Endothelial cell (in vitro differentiated cells): ENCODE results near the gene DAGLA. TPM values are rescaled to one million over a fixed set of nuclear protein-coding genes. Genes with fewer than 3 reads are reported as not detected.
A peak's percentile ranks its signal among the peaks of the same experiment; 100 is the strongest.

ENCODE experiments used
- DNase-seq: peaks from one replicate; pipeline ENCODE4 v3.0.0; 2021; ENCODE audit warnings: low spot score
- H3K27ac Mint-ChIP-seq: one replicate; pipeline ENCODE4 v1.8.0; 2021; ENCODE audit warnings: mixed read lengths, inconsistent platforms; ENCODE audit not compliant: unreplicated experiment
- H3K27me3 Mint-ChIP-seq: one replicate; pipeline ENCODE4 v1.8.0; 2021; ENCODE audit warnings: mild to moderate bottlenecking, moderate library complexity, mixed read lengths, inconsistent platforms; ENCODE audit not compliant: unreplicated experiment
- H3K36me3 Mint-ChIP-seq: one replicate; pipeline ENCODE4 v1.8.0; 2021; ENCODE audit warnings: mild to moderate bottlenecking, low read depth, mixed read lengths, inconsistent platforms; ENCODE audit not compliant: unreplicated experiment
- H3K4me1 Mint-ChIP-seq: one replicate; pipeline ENCODE4 v1.8.0; 2021; ENCODE audit warnings: mild to moderate bottlenecking, mixed read lengths, inconsistent platforms; ENCODE audit not compliant: unreplicated experiment
- H3K4me3 Mint-ChIP-seq: one replicate; pipeline ENCODE4 v1.8.0; 2021; ENCODE audit warnings: mild to moderate bottlenecking, mixed read lengths, inconsistent platforms; ENCODE audit not compliant: unreplicated experiment
- H3K9me3 Mint-ChIP-seq: one replicate; pipeline ENCODE4 v1.8.0; 2021; ENCODE audit warnings: mixed read lengths, inconsistent platforms; ENCODE audit not compliant: unreplicated experiment
- total RNA-seq: library from RNA; stranded (reverse); fragmentation: NEBNext Ultra II Directional; extraction: Animal tissue kit (Norgen Biotek cat#: 25700); gene quantifications from one replicate; pipeline ENCODE4 v1.2.1, GENCODE V29; 2021; ENCODE audit not compliant: unreplicated experiment
- TF ChIP-seq, protein P1 (sequence below): fragments of 200-600 bp; sonication (generic); IDR thresholded peaks from one replicate; pipeline ENCODE4 v1.5.0; 2021; ENCODE audit warnings: antibody characterized with exemption; ENCODE audit not compliant: unreplicated experiment

The DAGLA gene
- total RNA-seq, 1 donor from 2014 or later, result 3.2 TPM

- Mint-ChIP-seq H3K9me3 (no peaks in the 10 kb centered on the region), H3K27ac (no peak overlapping the region), H3K4me1 (peaks cover 17% of the 10 kb centered on the region), H3K27me3 (peaks cover 5% of the 10 kb centered on the region), H3K4me3 (peak overlapping the region; percentile 37), H3K36me3 (no peaks in the 10 kb centered on the region)
- TF ChIP-seq, protein P1, sequence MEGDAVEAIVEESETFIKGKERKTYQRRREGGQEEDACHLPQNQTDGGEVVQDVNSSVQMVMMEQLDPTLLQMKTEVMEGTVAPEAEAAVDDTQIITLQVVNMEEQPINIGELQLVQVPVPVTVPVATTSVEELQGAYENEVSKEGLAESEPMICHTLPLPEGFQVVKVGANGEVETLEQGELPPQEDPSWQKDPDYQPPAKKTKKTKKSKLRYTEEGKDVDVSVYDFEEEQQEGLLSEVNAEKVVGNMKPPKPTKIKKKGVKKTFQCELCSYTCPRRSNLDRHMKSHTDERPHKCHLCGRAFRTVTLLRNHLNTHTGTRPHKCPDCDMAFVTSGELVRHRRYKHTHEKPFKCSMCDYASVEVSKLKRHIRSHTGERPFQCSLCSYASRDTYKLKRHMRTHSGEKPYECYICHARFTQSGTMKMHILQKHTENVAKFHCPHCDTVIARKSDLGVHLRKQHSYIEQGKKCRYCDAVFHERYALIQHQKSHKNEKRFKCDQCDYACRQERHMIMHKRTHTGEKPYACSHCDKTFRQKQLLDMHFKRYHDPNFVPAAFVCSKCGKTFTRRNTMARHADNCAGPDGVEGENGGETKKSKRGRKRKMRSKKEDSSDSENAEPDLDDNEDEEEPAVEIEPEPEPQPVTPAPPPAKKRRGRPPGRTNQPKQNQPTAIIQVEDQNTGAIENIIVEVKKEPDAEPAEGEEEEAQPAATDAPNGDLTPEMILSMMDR, result no peak
- DNase-seq, result no peak
These were observed 37.3 kb downstream of the DAGLA start for GRCh38 chr11:61717286-61718033.

DNA sequence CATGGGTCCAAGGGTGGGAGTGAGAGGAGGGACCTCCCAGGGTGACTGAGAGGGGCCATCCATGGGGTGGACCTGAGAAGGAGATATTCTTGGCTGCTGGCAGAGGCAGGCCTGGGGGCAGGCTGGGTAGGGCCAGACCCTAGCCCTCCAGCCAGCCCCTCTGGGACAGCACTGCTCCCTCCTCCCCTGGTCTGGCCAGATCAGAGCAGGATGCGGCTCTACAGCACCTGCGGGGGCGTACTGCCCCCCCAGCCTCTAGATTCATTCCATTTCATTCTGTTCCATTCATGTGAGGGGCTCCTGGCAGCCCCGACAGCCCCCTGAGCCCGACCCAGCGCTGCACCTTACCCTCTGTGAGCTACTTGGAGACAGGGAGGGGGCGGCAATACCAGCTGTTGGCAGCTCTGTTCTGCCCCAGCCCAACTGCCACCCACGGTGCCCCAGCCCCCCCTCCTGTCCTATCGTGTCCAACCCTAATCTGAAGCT lies 37.9 kb downstream of the DAGLA start:
- Mint-ChIP-seq H3K9me3 (no peaks in the 10 kb centered on the region), H3K27ac (no peak overlapping the region), H3K4me1 (peaks cover 17% of the 10 kb centered on the region), H3K4me3 (no peak overlapping the region), H3K36me3 (no peaks in the 10 kb centered on the region), H3K27me3 (peaks cover 5% of the 10 kb centered on the region)
- no peak for DNase-seq
- TF ChIP-seq, protein P1, result no peak

- peaks cover 5% of the 10 kb centered on the region for H3K27me3 Mint-ChIP-seq
- no peaks in the 10 kb centered on the region for H3K9me3 Mint-ChIP-seq
- TF ChIP-seq, protein P1, result no peak
- no peak overlapping the region for H3K4me3 Mint-ChIP-seq
- no peaks in the 10 kb centered on the region for H3K36me3 Mint-ChIP-seq
- H3K27ac Mint-ChIP-seq, result no peak overlapping the region
- DNase-seq, result peak; percentile 60
- peaks cover 17% of the 10 kb centered on the region for H3K4me1 Mint-ChIP-seq
These were observed 38.6 kb downstream of the DAGLA start for GRCh38 chr11:61718621-61719302.

DNA sequence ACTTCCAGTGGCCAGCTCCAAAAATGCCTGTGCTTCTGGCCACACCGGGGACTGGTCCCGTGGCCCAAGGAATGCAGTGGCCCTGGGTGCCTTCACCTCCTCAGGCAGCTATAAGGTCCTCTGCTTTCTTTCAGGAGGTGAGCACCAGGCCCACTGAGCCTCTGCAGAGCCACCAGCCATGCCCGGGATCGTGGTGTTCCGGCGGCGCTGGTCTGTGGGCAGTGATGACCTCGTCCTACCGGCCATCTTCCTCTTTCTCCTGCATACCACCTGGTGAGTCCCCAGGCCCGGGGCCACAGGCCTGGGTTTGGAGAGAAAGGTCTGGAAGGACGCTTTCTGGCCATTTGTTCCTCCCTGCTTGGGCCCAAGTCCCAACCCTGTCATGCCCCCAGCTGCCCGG lies 39.8 kb downstream of the DAGLA start:
- TF ChIP-seq, protein P1, result no peak
- DNase-seq, result no peak
- peaks cover 4% of the 10 kb centered on the region for H3K36me3 Mint-ChIP-seq
- H3K9me3 Mint-ChIP-seq, result no peaks in the 10 kb centered on the region
- peaks cover 17% of the 10 kb centered on the region for H3K4me1 Mint-ChIP-seq
- no peak overlapping the region for H3K4me3 Mint-ChIP-seq
- no peak overlapping the region for H3K27ac Mint-ChIP-seq
- H3K27me3 Mint-ChIP-seq, result peaks cover 5% of the 10 kb centered on the region

GRCh38 chr11:61720597-61720996 lies 40.4 kb downstream of the DAGLA start:
- Mint-ChIP-seq H3K4me1 (peaks cover 17% of the 10 kb centered on the region), H3K36me3 (peaks cover 4% of the 10 kb centered on the region), H3K27me3 (peaks cover 5% of the 10 kb centered on the region), H3K9me3 (no peaks in the 10 kb centered on the region), H3K4me3 (no peak overlapping the region), H3K27ac (no peak overlapping the region)
- no peak for DNase-seq
- TF ChIP-seq, protein P1, result no peak
